Pancreas (tissue), 10 donors: ENCODE results near the gene TRERF1. TPM values are rescaled to one million over a fixed set of nuclear protein-coding genes. Genes with fewer than 3 reads are reported as not detected.

Experiments used
- ATAC-seq, 4 donors: fragments of 200-7000 bp; cut with Tn5 transposase; one replicate each; pipeline versions ENCODE4 v1.8.0 to v1.9.1; 2020; ENCODE audit warnings: mild to moderate bottlenecking in 4 of 4, moderate library complexity in 4 of 4
- DNase-seq, 6 donors: peaks; one replicate each; pipeline ENCODE4 v3.0.0-alpha.2; 2020
- FAIRE-seq: peaks from 2 replicates; lab custom pipeline; 2012; peaks lifted over from hg19 to GRCh38; lab: Jason Lieb, UNC
- H3K27ac ChIP-seq, 4 donors: fragments of 200-600 bp; sonication (generic); 1 replicate in 3 of 4; 2 replicates in 1 of 4; pipeline versions ENCODE4 v1.5.0 to v1.8.0; 2020
- H3K27me3 ChIP-seq, 4 donors: fragments of 200-600 bp; one replicate each; pipeline ENCODE4 v1.8.0; 2021
- H3K36me3 ChIP-seq, 3 donors: fragments of 200-600 bp; sonication (generic) in 1 of 3; one replicate each; pipeline versions ENCODE4 v1.5.0 to v1.8.0; 2020 to 2021
- H3K4me1 ChIP-seq, 3 donors: fragments of 200-600 bp; one replicate each; pipeline ENCODE4 v1.8.0; 2021
- H3K4me3 ChIP-seq, 4 donors: fragments of 200-600 bp; sonication (generic) in 2 of 4; one replicate each; pipeline versions ENCODE4 v1.5.0 to v1.8.0; 2020 to 2021
- H3K9me3 ChIP-seq, 4 donors: fragments of 200-600 bp; one replicate each; pipeline ENCODE4 v1.8.0; 2021
- WGBS, 2 donors: extraction: QIAGEN DNeasy Blood & Tissue Kit; methylation state at CpG; one replicate each; pipeline ENCODE4 v1.1.7; 2013; 5-methylcytosine and 5-hydroxymethylcytosine counted together
- intact Hi-C, 3 donors: fragments of 100-400 bp; cut with DNase I; formaldehyde crosslinking; loops; one replicate each; pipeline versions ENCODE4 v1.11.1 to v1.14.2; 2022
- polyA plus RNA-seq, 2 donors: library from polyadenylated mRNA; stranded (reverse); fragments of 200-250 nt; gene quantifications; one replicate each; pipeline ENCODE4 v1.2.3, GENCODE V29; 2013
- total RNA-seq, 6 donors: library from RNA; stranded (reverse); fragmentation: NEBNext Ultra II Directional in 4 of 6; extraction: Animal tissue kit (Norgen Biotek cat#: 25700) in 4 of 6; gene quantifications; one replicate each; pipeline versions ENCODE4 v1.2.1 to v1.2.4, GENCODE V29; 2021 to 2023
- TF ChIP-seq, protein P1 (sequence below), 4 donors: fragments of 200-600 bp; sonication (generic) in 3 of 4; IDR thresholded peaks; one replicate each; pipeline versions ENCODE4 v1.5.0 to v1.8.0; 2021; ENCODE audit warnings: antibody characterized with exemption in 4 of 4
- donor health status: healthy with polysubstance abuse.
- donor health status: DM: no; HTN: no; CAD: no; lungs with moderate emphysema.
- donor health status: DM: no; HTN: no; CAD: no.
- donor health status: control.
- donor health status: control.
- donor health status: Bipolar disorder and iron deficiency.
- donor health status: DM: yes; HTN: yes; CAD: no.
- donor health status: DM: no; HTN: no; CAD: no.
- donor health status: DM: no; HTN: no; CAD: no.
- donor health status: DM: yes; HTN: yes; CAD: no.

TRERF1 gene
- total and polyA plus RNA-seq, 8 donors = 0.94 to 2.5 (median 1.5) TPM

GRCh38 chr6:42387336-42387735 is 64.4 kb downstream of the TRERF1 start:
- 81 to 84% methylated on average over 4 of the region's 4 CpGs for WGBS, 2 donors
- FAIRE-seq = no peak
- TF ChIP-seq, protein P1, sequence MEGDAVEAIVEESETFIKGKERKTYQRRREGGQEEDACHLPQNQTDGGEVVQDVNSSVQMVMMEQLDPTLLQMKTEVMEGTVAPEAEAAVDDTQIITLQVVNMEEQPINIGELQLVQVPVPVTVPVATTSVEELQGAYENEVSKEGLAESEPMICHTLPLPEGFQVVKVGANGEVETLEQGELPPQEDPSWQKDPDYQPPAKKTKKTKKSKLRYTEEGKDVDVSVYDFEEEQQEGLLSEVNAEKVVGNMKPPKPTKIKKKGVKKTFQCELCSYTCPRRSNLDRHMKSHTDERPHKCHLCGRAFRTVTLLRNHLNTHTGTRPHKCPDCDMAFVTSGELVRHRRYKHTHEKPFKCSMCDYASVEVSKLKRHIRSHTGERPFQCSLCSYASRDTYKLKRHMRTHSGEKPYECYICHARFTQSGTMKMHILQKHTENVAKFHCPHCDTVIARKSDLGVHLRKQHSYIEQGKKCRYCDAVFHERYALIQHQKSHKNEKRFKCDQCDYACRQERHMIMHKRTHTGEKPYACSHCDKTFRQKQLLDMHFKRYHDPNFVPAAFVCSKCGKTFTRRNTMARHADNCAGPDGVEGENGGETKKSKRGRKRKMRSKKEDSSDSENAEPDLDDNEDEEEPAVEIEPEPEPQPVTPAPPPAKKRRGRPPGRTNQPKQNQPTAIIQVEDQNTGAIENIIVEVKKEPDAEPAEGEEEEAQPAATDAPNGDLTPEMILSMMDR (IDR thresholded peaks at IDR 0.05) = no peak
- no peak for DNase-seq
- intact Hi-C loops = no loop called here
- Histone ChIP-seq H3K36me3 (no peaks in the 10 kb centered on the region), H3K4me1 (no peaks in the 10 kb centered on the region), H3K9me3 (no peaks in the 10 kb centered on the region), H3K27ac (no peak overlapping the region), H3K4me3 (no peak overlapping the region), H3K27me3 (no peaks in the 10 kb centered on the region)
- ATAC-seq = no peak

DNA sequence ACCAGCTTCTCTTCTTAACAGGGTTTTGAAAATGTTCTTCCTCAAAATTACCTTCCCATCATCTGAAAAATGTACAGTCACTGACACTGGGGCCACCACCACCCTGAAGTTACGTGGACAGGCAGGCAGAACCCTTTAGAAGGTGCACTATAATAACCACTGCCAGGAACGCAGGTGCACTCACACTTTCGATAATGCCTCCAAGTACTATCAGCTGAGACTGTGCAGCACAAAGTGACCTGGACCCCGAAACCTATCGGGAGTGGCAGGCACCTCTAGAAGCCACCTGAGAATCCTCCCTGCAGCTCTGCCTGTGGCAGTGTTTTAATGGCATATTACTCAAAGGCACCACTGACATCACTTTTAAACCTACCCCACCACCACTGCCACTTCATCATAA is 66.4 kb downstream of the TRERF1 start:
- TF ChIP-seq, protein P1 (IDR thresholded peaks at IDR 0.05) = no peak
- Histone ChIP-seq H3K4me3 (no peak overlapping the region), H3K27me3 (no peaks in the 10 kb centered on the region), H3K4me1 (no peaks in the 10 kb centered on the region), H3K9me3 (no peaks in the 10 kb centered on the region), H3K27ac (no peak overlapping the region), H3K36me3 (no peaks in the 10 kb centered on the region)
- no peak for FAIRE-seq
- intact Hi-C loops = no loop called here
- no peak for DNase-seq
- ATAC-seq = no peak
- WGBS, 2 donors = 85 to 86% methylated on average over 5 of the region's 5 CpGs

DNA sequence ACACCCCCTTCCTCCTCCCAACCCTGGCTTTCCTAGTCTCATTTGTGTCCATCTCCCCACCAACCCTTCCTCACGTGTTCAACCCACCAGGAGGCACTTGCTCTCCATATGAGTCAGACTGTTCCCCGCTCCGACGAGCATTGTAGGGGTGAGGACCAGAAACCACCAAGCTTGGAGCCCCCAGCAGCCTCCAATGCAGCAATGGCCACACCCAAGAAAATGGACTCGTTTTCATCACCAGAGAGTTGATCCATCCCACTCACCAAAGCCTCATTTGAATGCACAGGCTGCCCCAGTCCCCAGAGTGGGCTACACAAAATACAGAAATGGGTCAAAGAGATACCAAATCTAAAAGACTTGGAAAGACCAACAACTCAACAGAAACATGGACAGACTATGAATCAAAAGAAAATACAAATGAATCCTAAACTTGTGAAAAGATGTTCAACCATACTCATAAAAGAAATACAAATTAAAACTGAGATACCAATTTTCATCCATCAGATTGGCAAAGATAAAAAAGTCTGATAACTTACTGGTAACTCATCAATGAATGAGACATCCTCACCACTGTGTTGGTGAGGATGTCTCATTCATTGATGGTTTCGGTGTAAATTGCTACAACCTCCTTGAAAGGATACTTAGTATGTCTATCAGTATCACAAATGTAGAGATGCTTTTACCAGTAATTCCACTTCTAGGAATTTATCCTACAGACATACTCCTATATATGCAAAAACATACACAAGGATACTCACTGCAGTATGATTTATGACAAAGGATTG is 68.1 kb downstream of the TRERF1 start:
- intact Hi-C loops = no loop called here
- ATAC-seq (no peak), DNase-seq (no peak), FAIRE-seq (no peak)
- TF ChIP-seq, protein P1 (IDR thresholded peaks at IDR 0.05) = no peak
- H3K36me3 ChIP-seq = no peaks in the 10 kb centered on the region
- no peak overlapping the region for H3K27ac ChIP-seq
- 79 to 84% methylated on average over 6 of the region's 6 CpGs for WGBS, 2 donors
- H3K27me3 ChIP-seq = no peaks in the 10 kb centered on the region
- no peaks in the 10 kb centered on the region for H3K9me3 ChIP-seq
- no peak overlapping the region for H3K4me3 ChIP-seq
- no peaks in the 10 kb centered on the region for H3K4me1 ChIP-seq

DNA sequence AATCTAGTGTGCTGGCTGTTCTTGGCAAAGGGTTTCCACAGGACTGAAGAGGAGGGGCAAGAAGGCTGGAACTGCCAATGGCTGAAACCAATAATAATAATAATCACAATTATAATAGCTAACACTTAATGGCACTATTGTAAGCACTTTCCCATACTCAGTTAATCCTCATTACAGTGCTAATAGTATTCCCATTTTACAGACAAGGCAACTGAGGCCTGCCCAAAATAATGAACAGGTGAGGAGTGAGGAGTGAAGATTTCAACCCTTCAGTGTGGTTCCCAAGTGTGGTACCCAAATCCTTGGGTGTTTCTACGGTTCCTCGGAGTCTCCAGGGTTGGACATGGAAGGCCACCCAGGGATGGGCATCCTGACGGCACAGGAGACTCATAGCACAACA is 69.9 kb downstream of the TRERF1 start:
- Histone ChIP-seq H3K4me3 (no peak overlapping the region), H3K4me1 (no peaks in the 10 kb centered on the region), H3K27me3 (no peaks in the 10 kb centered on the region), H3K9me3 (no peaks in the 10 kb centered on the region), H3K27ac (no peak overlapping the region), H3K36me3 (no peaks in the 10 kb centered on the region)
- WGBS, 2 donors = 90 to 97% methylated on average over 3 of the region's 3 CpGs
- intact Hi-C loops = no loop called here
- FAIRE-seq (no peak), DNase-seq (no peak), ATAC-seq (no peak)
- TF ChIP-seq, protein P1 (IDR thresholded peaks at IDR 0.05) = no peak
